ENCODE measurements around the gene TRAPPC1.

The TRAPPC1 gene

GRCh38 chr17:7944326-7944725, 12.6 kb upstream of the TRAPPC1 start:
- peaks cover 0 to 10% (median 5%) of the 10 kb centered on the region in 5 donors for H3K4me1 ChIP-seq (ENCODE audit: control insufficient read depth in 5 of 5, insufficient read depth in 5 of 5, low read length in 5 of 5)
- H3K9ac ChIP-seq (ENCODE audit: low read length in 5 of 5): no peak overlapping the region
- H3K27me3 ChIP-seq (ENCODE audit: control insufficient read depth in 5 of 5, insufficient read depth in 4 of 5, low read length in 5 of 5): no peaks in the 10 kb centered on the region
- peaks cover 4 to 87% (median 74%) of the 10 kb centered on the region in 5 donors for H3K36me3 ChIP-seq (ENCODE audit: control insufficient read depth in 5 of 5, insufficient read depth in 5 of 5, low read length in 5 of 5)
- no peak overlapping the region for H3K27ac ChIP-seq (ENCODE audit: low read depth, low read length)
- no peak overlapping the region for H3K4me3 ChIP-seq (ENCODE audit: low read depth in 1 of 5, low read length in 5 of 5)
- no peaks in the 10 kb centered on the region for H3K9me3 ChIP-seq (ENCODE audit: control insufficient read depth in 5 of 5, low read length in 5 of 5)

DNA sequence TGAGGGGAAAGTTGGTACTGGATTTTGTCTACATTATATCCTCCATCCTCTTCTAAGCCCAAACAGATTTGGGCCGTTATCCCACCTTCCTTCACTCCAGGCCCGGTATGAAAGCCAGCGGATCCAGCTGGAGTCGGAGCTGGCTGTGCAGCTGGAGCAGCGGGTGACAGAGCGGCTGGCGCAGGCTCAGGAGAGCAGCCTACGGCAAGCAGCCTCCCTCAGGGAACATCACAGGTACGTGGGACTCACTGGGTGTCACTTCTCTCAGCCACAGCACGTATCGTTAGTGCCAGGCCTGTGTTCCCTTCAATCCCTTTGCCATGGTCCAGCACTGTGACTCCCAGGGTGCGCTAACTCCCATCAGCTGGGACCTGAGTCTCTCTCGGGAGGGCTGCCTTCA, 11.5 kb upstream of the TRAPPC1 start:
- Histone ChIP-seq H3K9ac (ENCODE audit: low read length in 5 of 5) (no peak overlapping the region), H3K4me1 (ENCODE audit: control insufficient read depth in 5 of 5, insufficient read depth in 5 of 5, low read length in 5 of 5) (peaks cover 0 to 10% (median 5%) of the 10 kb centered on the region in 5 donors), H3K27me3 (ENCODE audit: control insufficient read depth in 5 of 5, insufficient read depth in 4 of 5, low read length in 5 of 5) (no peaks in the 10 kb centered on the region), H3K27ac (ENCODE audit: low read depth, low read length) (no peak overlapping the region), H3K36me3 (ENCODE audit: control insufficient read depth in 5 of 5, insufficient read depth in 5 of 5, low read length in 5 of 5) (peaks cover 7 to 82% (median 69%) of the 10 kb centered on the region in 5 donors), H3K4me3 (ENCODE audit: low read depth in 1 of 5, low read length in 5 of 5) (no peak overlapping the region), H3K9me3 (ENCODE audit: control insufficient read depth in 5 of 5, low read length in 5 of 5) (no peaks in the 10 kb centered on the region)

GRCh38 chr17:7940743-7941142, 9.0 kb upstream of the TRAPPC1 start:
- Histone ChIP-seq H3K4me3 (ENCODE audit: low read depth in 1 of 5, low read length in 5 of 5) (no peak overlapping the region), H3K27me3 (ENCODE audit: control insufficient read depth in 5 of 5, insufficient read depth in 4 of 5, low read length in 5 of 5) (no peaks in the 10 kb centered on the region), H3K36me3 (ENCODE audit: control insufficient read depth in 5 of 5, insufficient read depth in 5 of 5, low read length in 5 of 5) (peaks cover 10 to 83% (median 67%) of the 10 kb centered on the region in 5 donors), H3K4me1 (ENCODE audit: control insufficient read depth in 5 of 5, insufficient read depth in 5 of 5, low read length in 5 of 5) (peaks cover 0 to 10% (median 5%) of the 10 kb centered on the region in 5 donors), H3K9ac (ENCODE audit: low read length in 5 of 5) (no peak overlapping the region), H3K27ac (ENCODE audit: low read depth, low read length) (no peak overlapping the region), H3K9me3 (ENCODE audit: control insufficient read depth in 5 of 5, low read length in 5 of 5) (no peaks in the 10 kb centered on the region)

DNA sequence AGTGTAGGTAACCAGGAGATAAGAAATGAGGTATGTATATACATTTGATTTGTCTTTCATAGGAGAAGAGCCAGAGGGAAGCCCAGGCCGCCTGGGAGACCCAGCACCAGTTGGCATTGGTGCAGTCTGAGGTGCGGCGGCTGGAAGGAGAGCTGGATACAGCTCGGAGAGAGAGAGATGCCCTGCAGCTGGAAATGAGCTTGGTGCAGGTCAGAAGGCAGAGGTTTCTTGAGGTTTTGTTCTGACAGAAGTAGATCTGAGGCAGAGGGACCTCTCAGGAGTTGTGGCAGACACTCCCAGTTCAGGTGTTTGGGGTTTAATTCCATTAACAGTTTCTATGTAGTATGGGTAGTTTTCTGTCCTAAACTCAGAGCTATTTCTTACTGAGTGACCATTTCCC, 8.3 kb upstream of the TRAPPC1 start:
- Histone ChIP-seq H3K9ac (ENCODE audit: low read length in 5 of 5) (no peak overlapping the region), H3K9me3 (ENCODE audit: control insufficient read depth in 5 of 5, low read length in 5 of 5) (no peaks in the 10 kb centered on the region), H3K27me3 (ENCODE audit: control insufficient read depth in 5 of 5, insufficient read depth in 4 of 5, low read length in 5 of 5) (no peaks in the 10 kb centered on the region), H3K36me3 (ENCODE audit: control insufficient read depth in 5 of 5, insufficient read depth in 5 of 5, low read length in 5 of 5) (peaks cover 13 to 82% (median 63%) of the 10 kb centered on the region in 5 donors), H3K27ac (ENCODE audit: low read depth, low read length) (no peak overlapping the region), H3K4me3 (ENCODE audit: low read depth in 1 of 5, low read length in 5 of 5) (no peak overlapping the region), H3K4me1 (ENCODE audit: control insufficient read depth in 5 of 5, insufficient read depth in 5 of 5, low read length in 5 of 5) (peaks cover 0 to 10% (median 5%) of the 10 kb centered on the region in 5 donors)

GRCh38 chr17:7935859-7936258, 4.1 kb upstream of the TRAPPC1 start:
- no peaks in the 10 kb centered on the region for H3K9me3 ChIP-seq (ENCODE audit: control insufficient read depth in 5 of 5, low read length in 5 of 5)

GRCh38 chr17:7932949-7933348, 1.2 kb upstream of the TRAPPC1 start:
- H3K4me3 ChIP-seq (ENCODE audit: low read depth in 1 of 5, low read length in 5 of 5): peak overlapping the region; percentile 72 to 99 (median 96)
- peaks cover 0 to 5% (median 0%) of the 10 kb centered on the region in 5 donors for H3K27me3 ChIP-seq (ENCODE audit: control insufficient read depth in 5 of 5, insufficient read depth in 4 of 5, low read length in 5 of 5)
- peaks cover 4 to 32% (median 28%) of the 10 kb centered on the region in 5 donors for H3K4me1 ChIP-seq (ENCODE audit: control insufficient read depth in 5 of 5, insufficient read depth in 5 of 5, low read length in 5 of 5)
- peak overlapping the region; percentile 74 for H3K27ac ChIP-seq (ENCODE audit: low read depth, low read length)
- H3K9ac ChIP-seq (ENCODE audit: low read length in 5 of 5): peak overlapping the region; percentile 48 to 92 (median 73)
- peaks cover 4 to 37% (median 21%) of the 10 kb centered on the region in 5 donors for H3K36me3 ChIP-seq (ENCODE audit: control insufficient read depth in 5 of 5, insufficient read depth in 5 of 5, low read length in 5 of 5)
- H3K9me3 ChIP-seq (ENCODE audit: control insufficient read depth in 5 of 5, low read length in 5 of 5): no peaks in the 10 kb centered on the region

More at GRCh38 chr17:7935859-7936258, 4.1 kb upstream of the TRAPPC1 start:
- no peak overlapping the region for H3K4me3 ChIP-seq (ENCODE audit: low read depth in 1 of 5, low read length in 5 of 5)
- H3K4me1 ChIP-seq (ENCODE audit: control insufficient read depth in 5 of 5, insufficient read depth in 5 of 5, low read length in 5 of 5): peaks cover 4 to 26% (median 26%) of the 10 kb centered on the region in 5 donors
- H3K27me3 ChIP-seq (ENCODE audit: control insufficient read depth in 5 of 5, insufficient read depth in 4 of 5, low read length in 5 of 5): no peaks in the 10 kb centered on the region
- H3K36me3 ChIP-seq (ENCODE audit: control insufficient read depth in 5 of 5, insufficient read depth in 5 of 5, low read length in 5 of 5): peaks cover 13 to 51% (median 43%) of the 10 kb centered on the region in 5 donors
- no peak overlapping the region for H3K27ac ChIP-seq (ENCODE audit: low read depth, low read length)
- no peak overlapping the region for H3K9ac ChIP-seq (ENCODE audit: low read length in 5 of 5)

- Histone ChIP-seq H3K36me3 (ENCODE audit: control insufficient read depth in 5 of 5, insufficient read depth in 5 of 5, low read length in 5 of 5) (peaks cover 4 to 34% (median 21%) of the 10 kb centered on the region in 5 donors), H3K9me3 (ENCODE audit: control insufficient read depth in 5 of 5, low read length in 5 of 5) (no peaks in the 10 kb centered on the region), H3K4me3 (ENCODE audit: low read depth in 1 of 5, low read length in 5 of 5) (peak overlapping the region; percentile 72 to 99 (median 96)), H3K4me1 (ENCODE audit: control insufficient read depth in 5 of 5, insufficient read depth in 5 of 5, low read length in 5 of 5) (peaks cover 4 to 32% (median 28%) of the 10 kb centered on the region in 5 donors), H3K9ac (ENCODE audit: low read length in 5 of 5) (peak overlapping the region; percentile 69 to 92 (median 77)), H3K27ac (ENCODE audit: low read depth, low read length) (peak overlapping the region; percentile 74), H3K27me3 (ENCODE audit: control insufficient read depth in 5 of 5, insufficient read depth in 4 of 5, low read length in 5 of 5) (peaks cover 0 to 5% (median 0%) of the 10 kb centered on the region in 5 donors)
These were observed 741 bp upstream of the TRAPPC1 start for GRCh38 chr17:7932483-7932891.

DNA sequence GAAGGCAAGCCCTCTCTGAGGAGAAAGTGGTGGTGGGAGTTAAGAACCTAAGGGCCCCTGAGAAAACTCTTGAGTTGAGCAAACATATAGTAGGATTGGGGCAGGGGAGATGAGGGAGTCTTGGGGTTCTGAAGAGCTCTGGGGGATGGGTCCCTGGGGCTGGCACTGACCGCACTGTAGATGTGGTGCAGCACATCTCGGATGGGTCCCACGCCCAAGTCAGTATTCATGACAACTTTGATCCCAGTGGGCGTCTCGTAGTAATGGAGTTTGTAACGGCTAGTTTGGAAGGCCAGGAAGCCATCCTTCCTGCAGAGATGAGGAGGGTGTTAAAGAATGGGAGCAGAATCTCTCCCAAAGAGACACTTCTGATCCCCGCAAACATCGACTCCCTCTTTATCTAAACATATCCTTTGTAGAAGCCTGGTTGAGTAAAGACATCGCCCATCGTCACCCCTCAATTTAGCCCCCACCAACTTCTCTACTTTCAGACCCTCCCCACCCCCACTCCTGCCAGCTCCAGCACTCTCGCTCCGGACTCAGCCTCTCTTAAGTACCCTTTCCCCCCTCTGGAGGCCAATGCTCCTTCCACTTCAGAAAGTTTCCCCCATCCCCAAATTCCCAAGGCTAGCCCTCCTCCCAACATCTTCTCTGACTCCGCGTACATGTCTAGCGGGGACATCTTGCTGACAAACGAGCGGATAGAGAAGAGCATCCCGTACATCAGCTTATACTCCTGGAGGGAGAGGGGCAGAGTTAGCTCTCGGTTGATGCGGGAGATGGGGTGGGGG, 710 bp downstream of the TRAPPC1 start:
- Histone ChIP-seq H3K4me3 (ENCODE audit: low read depth in 1 of 5, low read length in 5 of 5) (peak overlapping the region; percentile 72 to 97 (median 82)), H3K27me3 (ENCODE audit: control insufficient read depth in 5 of 5, insufficient read depth in 4 of 5, low read length in 5 of 5) (peaks cover 0 to 5% (median 0%) of the 10 kb centered on the region in 5 donors), H3K9ac (ENCODE audit: low read length in 5 of 5) (peak overlapping the region; percentile 48 to 83 (median 72)), H3K27ac (ENCODE audit: low read depth, low read length) (peak overlapping the region; percentile 62), H3K36me3 (ENCODE audit: control insufficient read depth in 5 of 5, insufficient read depth in 5 of 5, low read length in 5 of 5) (peaks cover 4 to 20% (median 11%) of the 10 kb centered on the region in 5 donors), H3K9me3 (ENCODE audit: control insufficient read depth in 5 of 5, low read length in 5 of 5) (no peaks in the 10 kb centered on the region), H3K4me1 (ENCODE audit: control insufficient read depth in 5 of 5, insufficient read depth in 5 of 5, low read length in 5 of 5) (peaks cover 4 to 32% (median 28%) of the 10 kb centered on the region in 5 donors)

GRCh38 chr17:7929158-7930023, 2.4 kb downstream of the TRAPPC1 start, which contains the start of gene KCNAB3:
TSS of gene KCNAB3 (minus strand) at chr17:7929856. CDS start at chr17:7929435, 421 bp downstream.
- no peak within 1 kb of the TSS for H3K4me3 ChIP-seq (ENCODE audit: low read depth in 1 of 5, low read length in 5 of 5)
- no peaks in the 10 kb centered on the region for H3K9me3 ChIP-seq (ENCODE audit: control insufficient read depth in 5 of 5, low read length in 5 of 5)
- H3K27me3 ChIP-seq (ENCODE audit: control insufficient read depth in 5 of 5, insufficient read depth in 4 of 5, low read length in 5 of 5): peaks cover 0 to 5% (median 0%) of the 10 kb centered on the region in 5 donors
- no peak within 1 kb of the TSS for H3K27ac ChIP-seq (ENCODE audit: low read depth, low read length)
- H3K36me3 ChIP-seq (ENCODE audit: control insufficient read depth in 5 of 5, insufficient read depth in 5 of 5, low read length in 5 of 5): peaks cover 0 to 10% (median 2%) of the 10 kb centered on the region in 5 donors
- peaks cover 4 to 32% (median 28%) of the 10 kb centered on the region in 5 donors for H3K4me1 ChIP-seq (ENCODE audit: control insufficient read depth in 5 of 5, insufficient read depth in 5 of 5, low read length in 5 of 5)
- no peak within 1 kb of the TSS for H3K9ac ChIP-seq (ENCODE audit: low read length in 5 of 5)

All from subcutaneous abdominal adipose tissue (tissue), 5 donors.